Body of pancreas (tissue), 4 donors: ENCODE data around the gene SIN3A. TPM values are rescaled to one million over a fixed set of nuclear protein-coding genes. Genes with fewer than 3 reads are reported as not detected.

Experiments used
- ATAC-seq: fragments of 150-250 bp; one replicate; pipeline ENCODE4 v1.9.1; 2016
- DNase-seq, 4 donors: peaks; one replicate each; pipeline ENCODE4 v3.0.0-alpha.2; 2019
- H3K27ac ChIP-seq, 4 donors: fragments of 200-600 bp; sonication (generic); 1 replicate in 3 of 4; 2 replicates in 1 of 4; pipeline versions ENCODE4 v1.5.1 to v1.6.1; 2016 to 2019; ENCODE audit warnings: mild to moderate bottlenecking in 1 of 4, mixed read lengths in 1 of 4, moderate library complexity in 1 of 4
- H3K27me3 ChIP-seq, 2 donors: fragments of 200-600 bp; sonication (generic); one replicate each; pipeline ENCODE4 v1.6.0; 2016; ENCODE audit warnings: mild to moderate bottlenecking in 1 of 2
- H3K36me3 ChIP-seq, 2 donors: fragments of 200-600 bp; sonication (generic); replicated peaks in 1 of 2; 2 replicates each; pipeline ENCODE4 v1.5.1; 2016; ENCODE audit warnings: low read depth in 2 of 2; ENCODE audit not compliant: insufficient read depth in 1 of 2
- H3K4me1 ChIP-seq: fragments of 200-600 bp; sonication (generic); one replicate; pipeline ENCODE4 v1.6.0; 2016
- H3K4me3 ChIP-seq, 2 donors: fragments of 200-600 bp; sonication (generic); 1 replicate in 1 of 2; 2 replicates in 1 of 2; pipeline ENCODE4 v1.5.1; 2016 to 2019
- H3K9me3 ChIP-seq, 3 donors: fragments of 200-600 bp; sonication (generic); 1 replicate in 2 of 3; 2 replicates in 1 of 3; pipeline ENCODE4 v1.5.1; 2016
- POLR2A ChIP-seq, 3 donors: fragments of 450-650 bp; IDR thresholded peaks; one replicate each; pipeline ENCODE4 v1.6.1; 2016; ENCODE audit warnings: antibody characterized with exemption in 3 of 3, mild to moderate bottlenecking in 2 of 3
- WGBS, 2 donors: methylation state at CpG; one replicate each; pipeline ENCODE4 v1.1.5; 2017; 5-methylcytosine and 5-hydroxymethylcytosine counted together
- intact Hi-C: fragments of 100-400 bp; cut with DNase I; formaldehyde crosslinking; loops from one replicate; pipeline ENCODE4 v1.15.1; 2023
- total RNA-seq, 2 donors: library from RNA; depleted of rRNA; stranded (reverse); fragments of >200 nt; gene quantifications; one replicate each; pipeline ENCODE4 v1.1.0, GENCODE V29; 2016
- TF ChIP-seq, protein P1 (sequence below), 7 experiments: fragments of 450-650 bp in 4 of 7; fragments of 200-600 bp in 3 of 7; sonication (generic) in 3 of 7; IDR thresholded peaks; one replicate each; pipeline ENCODE4 v1.5.1; 2016 to 2019; ENCODE audit warnings: antibody characterized with exemption in 7 of 7

SIN3A gene
- total RNA-seq, 2 donors from 2014 or later = 17.1 to 23.1 TPM

GRCh38 chr15:75428152-75428551 lies 23.3 kb downstream of the SIN3A start:
- no peak for TF ChIP-seq POLR2A (IDR thresholded peaks at IDR 0.05)
- TF ChIP-seq, protein P1, sequence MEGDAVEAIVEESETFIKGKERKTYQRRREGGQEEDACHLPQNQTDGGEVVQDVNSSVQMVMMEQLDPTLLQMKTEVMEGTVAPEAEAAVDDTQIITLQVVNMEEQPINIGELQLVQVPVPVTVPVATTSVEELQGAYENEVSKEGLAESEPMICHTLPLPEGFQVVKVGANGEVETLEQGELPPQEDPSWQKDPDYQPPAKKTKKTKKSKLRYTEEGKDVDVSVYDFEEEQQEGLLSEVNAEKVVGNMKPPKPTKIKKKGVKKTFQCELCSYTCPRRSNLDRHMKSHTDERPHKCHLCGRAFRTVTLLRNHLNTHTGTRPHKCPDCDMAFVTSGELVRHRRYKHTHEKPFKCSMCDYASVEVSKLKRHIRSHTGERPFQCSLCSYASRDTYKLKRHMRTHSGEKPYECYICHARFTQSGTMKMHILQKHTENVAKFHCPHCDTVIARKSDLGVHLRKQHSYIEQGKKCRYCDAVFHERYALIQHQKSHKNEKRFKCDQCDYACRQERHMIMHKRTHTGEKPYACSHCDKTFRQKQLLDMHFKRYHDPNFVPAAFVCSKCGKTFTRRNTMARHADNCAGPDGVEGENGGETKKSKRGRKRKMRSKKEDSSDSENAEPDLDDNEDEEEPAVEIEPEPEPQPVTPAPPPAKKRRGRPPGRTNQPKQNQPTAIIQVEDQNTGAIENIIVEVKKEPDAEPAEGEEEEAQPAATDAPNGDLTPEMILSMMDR (IDR thresholded peaks at IDR 0.05) = no peak

DNA sequence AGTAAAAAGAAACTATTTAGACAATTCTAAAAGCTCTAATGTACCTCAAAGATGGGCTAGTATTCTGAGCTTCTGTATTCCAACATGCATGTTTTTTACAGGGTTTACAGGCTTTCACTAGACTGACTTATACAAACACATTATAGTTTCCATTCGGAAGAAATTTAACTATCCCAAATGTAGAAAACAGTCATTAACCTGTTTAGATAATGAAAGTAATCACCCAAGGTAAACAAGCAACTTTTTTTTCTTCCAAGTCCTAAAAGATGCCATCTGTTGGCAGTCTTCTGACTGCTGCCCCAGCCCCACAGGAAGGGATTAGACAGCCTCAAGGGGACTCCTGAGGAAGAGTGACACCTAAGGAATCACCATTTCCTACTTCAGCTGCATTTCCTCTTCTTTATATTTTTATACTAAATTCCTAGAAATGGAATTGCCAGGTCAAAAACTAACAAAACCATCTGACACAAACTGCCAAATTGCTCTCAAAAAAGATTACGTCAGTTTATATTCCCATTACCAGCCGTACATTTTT lies 25.5 kb downstream of the SIN3A start:
- TF ChIP-seq, protein P1 (IDR thresholded peaks at IDR 0.05) = no peak
- TF ChIP-seq POLR2A (IDR thresholded peaks at IDR 0.05) = no peak
- Histone ChIP-seq H3K27ac (no peak overlapping the region), H3K4me1 (no peaks in the 10 kb centered on the region), H3K4me3 (no peak overlapping the region), H3K27me3 (no peaks in the 10 kb centered on the region), H3K36me3 (peaks cover 4 to 19% of the 10 kb centered on the region in 2 donors), H3K9me3 (no peaks in the 10 kb centered on the region)
- DNase-seq (no peak), ATAC-seq (no peak)
- 43 to 46% methylated on average over 3 of the region's 3 CpGs for WGBS, 2 donors
- intact Hi-C loops = loop anchor here (5.0 kb wide), 1 partner anchor 71 kb away; no protein-coding TSS in a partner anchor

More at GRCh38 chr15:75428152-75428551, 23.3 kb downstream of the SIN3A start:
- Histone ChIP-seq H3K4me3 (no peak overlapping the region), H3K9me3 (no peaks in the 10 kb centered on the region), H3K36me3 (peaks cover 4 to 8% of the 10 kb centered on the region in 2 donors), H3K27me3 (no peaks in the 10 kb centered on the region), H3K27ac (no peak overlapping the region), H3K4me1 (no peaks in the 10 kb centered on the region)
- WGBS, 2 donors = 79 to 84% methylated on average over 3 of the region's 3 CpGs
- no peak for ATAC-seq
- DNase-seq = no peak
- intact Hi-C loops = loop anchor here (5.0 kb wide), 1 partner anchor 69 kb away; no protein-coding TSS in a partner anchor

DNA sequence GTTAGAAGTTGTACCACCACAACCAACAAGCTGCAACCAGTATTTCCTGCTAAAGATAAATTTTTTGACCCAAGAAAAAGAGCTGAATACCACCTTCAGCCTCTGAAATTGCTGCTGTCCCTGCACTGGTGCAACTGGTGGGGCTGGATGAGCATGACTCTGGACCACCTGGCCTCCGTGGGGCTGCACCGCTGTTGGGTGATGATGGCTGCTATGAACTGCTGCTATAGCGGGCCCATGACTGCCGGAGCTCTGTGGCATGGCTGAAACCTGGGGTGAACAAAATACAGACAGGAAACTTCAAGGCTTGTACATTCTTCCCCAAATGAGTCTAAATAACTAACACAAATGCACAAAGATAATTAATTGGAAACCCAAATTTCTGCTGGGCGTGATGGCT lies 28.9 kb downstream of the SIN3A start:
- no peak overlapping the region for H3K4me3 ChIP-seq
- no peak overlapping the region for H3K27ac ChIP-seq
- H3K9me3 ChIP-seq = no peaks in the 10 kb centered on the region
- peaks cover 5% of the 10 kb centered on the region for H3K4me1 ChIP-seq
- intact Hi-C loops = no loop called here
- peaks cover 0 to 11% of the 10 kb centered on the region in 2 donors for H3K36me3 ChIP-seq
- DNase-seq (no peak), ATAC-seq (no peak)
- WGBS, 2 donors = 95 to 100% methylated on average over 5 of the region's 5 CpGs
- no peak for TF ChIP-seq POLR2A (IDR thresholded peaks at IDR 0.05)
- TF ChIP-seq, protein P1 (IDR thresholded peaks at IDR 0.05) = no peak
- H3K27me3 ChIP-seq = no peaks in the 10 kb centered on the region

DNA sequence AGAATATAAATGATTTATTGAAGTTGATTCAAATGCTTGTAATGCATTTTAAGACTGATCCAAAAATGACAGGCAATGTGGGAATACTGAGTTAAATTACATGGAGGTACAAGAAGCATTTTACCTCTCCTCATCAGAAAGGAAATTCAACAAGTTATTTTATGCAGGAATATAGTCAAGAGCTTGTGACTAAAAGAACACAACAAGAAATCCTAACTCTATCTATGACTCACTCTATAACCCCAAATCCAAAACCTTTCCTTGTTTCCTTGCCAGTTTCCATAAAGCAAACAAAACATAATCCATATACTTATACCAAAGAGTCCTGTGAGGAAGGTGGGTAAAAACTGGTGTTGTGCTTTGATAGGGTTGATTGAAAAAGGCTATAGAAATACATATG lies 30.8 kb downstream of the SIN3A start:
- Histone ChIP-seq H3K27me3 (no peaks in the 10 kb centered on the region), H3K4me3 (no peak overlapping the region), H3K27ac (peak overlapping the region in 3 of 4 donors; percentile 4 to 67 (median 10)), H3K36me3 (peaks cover 0 to 11% of the 10 kb centered on the region in 2 donors), H3K4me1 (peaks cover 5% of the 10 kb centered on the region), H3K9me3 (no peaks in the 10 kb centered on the region)
- ATAC-seq = peak; percentile 66
- no peak for TF ChIP-seq POLR2A (IDR thresholded peaks at IDR 0.05)
- TF ChIP-seq, protein P1 (IDR thresholded peaks at IDR 0.05) = no peak
- intact Hi-C loops = no loop called here
- DNase-seq = no peak

DNA sequence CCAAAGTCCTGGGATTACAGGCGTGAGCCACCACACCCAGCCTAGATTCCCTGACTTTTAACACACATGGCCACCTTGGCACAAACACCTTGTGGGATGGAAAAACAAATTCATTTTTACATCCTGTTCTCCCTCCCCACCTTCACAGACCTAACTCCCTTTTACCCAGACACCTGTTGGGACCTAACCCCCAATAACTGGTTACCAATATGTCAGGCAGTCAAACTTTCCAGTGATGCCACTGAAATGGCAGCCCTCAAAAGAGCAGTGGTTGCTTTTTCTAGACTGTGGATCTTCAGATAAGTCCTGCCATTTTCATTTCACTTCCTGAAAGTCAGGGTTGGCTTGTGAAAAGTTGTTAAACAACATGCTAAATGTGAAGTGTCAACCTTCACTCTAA lies 34.9 kb downstream of the SIN3A start:
- intact Hi-C loops = no loop called here
- no peaks in the 10 kb centered on the region for H3K9me3 ChIP-seq
- H3K27me3 ChIP-seq = no peaks in the 10 kb centered on the region
- WGBS, 2 donors = 94 to 100% methylated on average over 1 of the region's 1 CpG
- H3K4me3 ChIP-seq = no peak overlapping the region
- no peak for TF ChIP-seq POLR2A (IDR thresholded peaks at IDR 0.05)
- TF ChIP-seq, protein P1 (IDR thresholded peaks at IDR 0.05) = no peak
- peaks cover 5% of the 10 kb centered on the region for H3K4me1 ChIP-seq
- peak overlapping the region in 1 of 4 donors; percentile 21 for H3K27ac ChIP-seq
- ATAC-seq (no peak), DNase-seq (no peak)
- H3K36me3 ChIP-seq = peaks cover 7 to 9% of the 10 kb centered on the region in 2 donors
